Endothelial cell of umbilical vein (primary cell): ENCODE data around the gene MROH9. TPM values are rescaled to one million over a fixed set of nuclear protein-coding genes. Genes with fewer than 3 reads are reported as not detected.

Experiments
- BruUV-seq: library from RNA; stranded (reverse); fragments of 400-500 nt; replicated peaks from 2 replicates; lab custom pipeline; 2021; lab: Mats Ljungman, UMichigan
- CTCF ChIA-PET: fragments of 300-600, 350-600 bp; sonication (Branson Sonifier 250); formaldehyde crosslinking; loops from one replicate; lab custom pipeline; 2021; ENCODE audit warnings: antibody characterized with exemption, inconsistent platforms; lab: Charles Lee
- POLR2A ChIA-PET: fragments of 300-600, 350-600 bp; sonication (Branson Sonifier 250); formaldehyde crosslinking; loops from one replicate; lab custom pipeline; 2021; ENCODE audit warnings: antibody characterized with exemption, inconsistent platforms; lab: Charles Lee
- DNase-seq: peaks from one replicate; pipeline ENCODE4 v3.0.0-alpha.2; 2011; ENCODE audit warnings: low read depth, low spot score
- FAIRE-seq: peaks from 2 replicates; lab custom pipeline; 2011; peaks lifted over from hg19 to GRCh38; lab: Jason Lieb, UNC
- H2AFZ ChIP-seq: 2 replicates; pipeline ENCODE4 v1.6.0; 2012; ENCODE audit warnings: low read depth, low read length, control low read depth, inconsistent platforms
- H3K27ac ChIP-seq: 2 replicates; pipeline ENCODE4 v1.5.1; 2011; ENCODE audit warnings: low read depth, mild to moderate bottlenecking, control low read depth, low read length, moderate library complexity; ENCODE audit not compliant: insufficient read depth
- H3K27me3 ChIP-seq, 2 experiments: 2 replicates each; pipeline versions ENCODE4 v1.6.0 to v1.6.1; 2011; ENCODE audit warnings: low read length in 2 of 2, mixed read lengths in 1 of 2; ENCODE audit not compliant: control insufficient read depth in 2 of 2, insufficient read depth in 2 of 2
- H3K36me3 ChIP-seq, 2 experiments: 2 replicates in 1 of 2; 3 replicates in 1 of 2; pipeline ENCODE4 v1.5.1; 2011; ENCODE audit warnings: low read length in 2 of 2, mild to moderate bottlenecking in 1 of 2, moderate library complexity in 1 of 2; ENCODE audit not compliant: control insufficient read depth in 2 of 2, insufficient read depth in 2 of 2; ENCODE audit errors: extremely low read depth in 1 of 2
- H3K4me1 ChIP-seq: 3 replicates; pipeline ENCODE4 v1.5.1; 2011; ENCODE audit warnings: mild to moderate bottlenecking, low read length; ENCODE audit not compliant: control insufficient read depth, insufficient read depth; ENCODE audit errors: extremely low read depth
- H3K4me2 ChIP-seq: 2 replicates; pipeline ENCODE4 v1.6.1; 2011; ENCODE audit warnings: low read length, control low read depth, mixed read lengths; ENCODE audit not compliant: insufficient read depth
- H3K4me3 ChIP-seq, 3 experiments: fragments of 200-600 bp in 1 of 3; sonication (generic), shearing (Covaris generic) in 1 of 3; replicated peaks in 1 of 3; 2 replicates each; pipeline ENCODE4 v1.5.1; 2011 to 2016; ENCODE audit warnings: control low read depth in 3 of 3, low read length in 3 of 3, mild to moderate bottlenecking in 2 of 3, inconsistent platforms in 1 of 3, low read depth in 1 of 3, moderate library complexity in 1 of 3; ENCODE audit not compliant: insufficient read depth in 1 of 3
- H3K79me2 ChIP-seq: 2 replicates; pipeline ENCODE4 v1.6.0; 2012; ENCODE audit warnings: low read length, inconsistent platforms; ENCODE audit not compliant: control insufficient read depth, insufficient read depth
- H3K9ac ChIP-seq: replicated peaks from 2 replicates; pipeline ENCODE3; 2011; ENCODE audit warnings: low read length, control low read depth; ENCODE audit not compliant: insufficient read depth; ENCODE audit errors: extremely low read depth
- H3K9me1 ChIP-seq: replicated peaks from 3 replicates; pipeline ENCODE4 v1.6.0; 2011; ENCODE audit warnings: mild to moderate bottlenecking, low read length; ENCODE audit not compliant: control insufficient read depth, insufficient read depth; ENCODE audit errors: extremely low read depth
- H3K9me3 ChIP-seq: replicated peaks from 2 replicates; pipeline ENCODE4 v1.5.1; 2012; ENCODE audit warnings: low read length, inconsistent platforms; ENCODE audit not compliant: control insufficient read depth, insufficient read depth
- H4K20me1 ChIP-seq: replicated peaks from 2 replicates; pipeline ENCODE3; 2011; ENCODE audit warnings: mild to moderate bottlenecking, low read length; ENCODE audit not compliant: control insufficient read depth, insufficient read depth; ENCODE audit errors: extremely low read depth
- EZH2 ChIP-seq: IDR thresholded peaks from 2 replicates; pipeline ENCODE4 v1.6.1; 2012; ENCODE audit warnings: borderline replicate concordance, low read depth, mild to moderate bottlenecking, moderate library complexity, low read length, inconsistent platforms; ENCODE audit not compliant: severe bottlenecking
- FOS ChIP-seq: IDR thresholded peaks from 2 replicates; pipeline ENCODE4 v1.6.1; 2011; ENCODE audit warnings: mild to moderate bottlenecking, low read length, moderate library complexity, borderline replicate concordance; ENCODE audit not compliant: insufficient read depth
- GATA2 ChIP-seq: IDR thresholded peaks from 2 replicates; pipeline ENCODE4 v1.7.0; 2011; ENCODE audit warnings: low read depth, mild to moderate bottlenecking, moderate library complexity, mixed read lengths, low read length; ENCODE audit not compliant: insufficient read length, insufficient read depth
- JUN ChIP-seq: IDR thresholded peaks from 2 replicates; pipeline ENCODE4 v1.6.1; 2011; ENCODE audit warnings: borderline replicate concordance, low read depth; ENCODE audit not compliant: insufficient read length, insufficient read depth
- MYC ChIP-seq: IDR thresholded peaks from one replicate; pipeline ENCODE4 v1.6.1; 2011; ENCODE audit warnings: mild to moderate bottlenecking, low read depth, low read length
- POLR2A ChIP-seq: IDR thresholded peaks from 2 replicates; pipeline ENCODE4 v1.6.1; 2012; ENCODE audit warnings: low read depth, mild to moderate bottlenecking, control low read depth, low read length
- POLR2AphosphoS5 ChIP-seq: IDR thresholded peaks from 2 replicates; pipeline ENCODE4 v1.6.1; 2012; ENCODE audit warnings: low read depth, mild to moderate bottlenecking, control low read depth, low read length, moderate library complexity; ENCODE audit not compliant: insufficient read depth
- dilution Hi-C: fragments of 300-500 bp; cut with MboI; formaldehyde crosslinking; loops from one replicate; pipeline ENCODE4 v1.15.0; 2019; ENCODE audit warnings: low sequenced_read_pairs; ENCODE audit not compliant: extremely low pct_ligation_motif_present
- intact Hi-C: fragments of 100-400 bp; cut with micrococcal nuclease; formaldehyde crosslinking; loops from one replicate; pipeline ENCODE4 v1.10.0; 2022
- polyA plus RNA-seq, 4 experiments: library from polyadenylated mRNA; depleted of rRNA in 3 of 4; stranded (reverse) in 3 of 4; unstranded in 1 of 4; fragments of >200 nt; gene quantifications; 2 replicates each; pipeline versions ENCODE4 v1.2.1 to v1.2.3, GENCODE V29; 2011 to 2012; ENCODE audit warnings: missing spikeins in 1 of 4
- total RNA-seq: library from RNA; stranded (reverse); gene quantifications from 2 replicates; pipeline ENCODE4 v1.2.3, GENCODE V29; 2021
- TF ChIP-seq, protein P1 (sequence below), 2 donors: IDR thresholded peaks; 1 replicate in 1 of 2; 2 replicates in 1 of 2; pipeline ENCODE4 v1.5.1; 2011; ENCODE audit warnings: low read length in 2 of 2, mild to moderate bottlenecking in 2 of 2, moderate library complexity in 2 of 2, control low read depth in 1 of 2, inconsistent platforms in 1 of 2, low read depth in 1 of 2; ENCODE audit not compliant: insufficient read depth in 1 of 2; ENCODE audit errors: extremely low read depth in 1 of 2
- TF ChIP-seq, protein P2 (sequence below): IDR thresholded peaks from 2 replicates; pipeline ENCODE4 v1.6.1; 2011; ENCODE audit not compliant: insufficient read depth, insufficient read length

MROH9 gene
- total and polyA plus RNA-seq, 2 donors (not counting 3 experiments of a cell fraction or from before 2014, with no cell fraction given) = not detected

DNA sequence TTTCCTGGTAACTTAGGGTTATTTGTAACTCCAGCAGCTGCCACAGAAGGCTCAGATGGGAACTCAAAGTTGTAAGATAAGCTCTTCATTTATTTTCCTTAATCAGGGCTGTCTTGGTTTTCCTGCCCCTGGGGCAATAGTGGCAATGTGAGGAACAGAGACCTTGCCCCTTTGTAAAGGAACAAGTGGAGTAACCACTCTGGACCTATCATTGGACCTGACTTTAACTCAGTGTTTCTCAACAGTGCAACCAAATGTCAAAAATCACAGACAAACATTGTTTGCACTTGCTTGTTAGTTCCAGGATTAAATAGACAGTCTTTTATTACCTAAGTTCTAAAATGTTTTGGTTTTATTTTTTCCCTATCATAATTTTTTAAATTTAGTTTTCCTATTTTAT is 152.6 kb downstream of the MROH9 start:
- CTCF ChIA-PET = no interaction called here

GRCh38 chr1:171090604-171091003 is 155.3 kb downstream of the MROH9 start, which contains the start of gene FMO3:
TSS of gene FMO3 (plus strand) at chr1:171090905. CDS start at chr1:171092659, 1,754 bp downstream.
- dilution Hi-C loops = no loop called here
- H3K4me2 ChIP-seq = no peak within 1 kb of the TSS
- POLR2A ChIA-PET = no interaction called here
- no peaks in the 10 kb centered on the region for H3K9me3 ChIP-seq
- intact Hi-C loops = no loop called here
- no peak within 1 kb of the TSS for H3K4me3 ChIP-seq
- CTCF ChIA-PET = interaction anchor here (1.2 kb wide), 1 partner anchor 9 kb away, joined by 5 read pairs; no protein-coding TSS in a partner anchor
- H3K4me1 ChIP-seq = no peaks in the 10 kb centered on the region
- FAIRE-seq (no peak), DNase-seq (no peak)
- H2AFZ ChIP-seq = no peak within 1 kb of the TSS
- TF ChIP-seq, protein P1, sequence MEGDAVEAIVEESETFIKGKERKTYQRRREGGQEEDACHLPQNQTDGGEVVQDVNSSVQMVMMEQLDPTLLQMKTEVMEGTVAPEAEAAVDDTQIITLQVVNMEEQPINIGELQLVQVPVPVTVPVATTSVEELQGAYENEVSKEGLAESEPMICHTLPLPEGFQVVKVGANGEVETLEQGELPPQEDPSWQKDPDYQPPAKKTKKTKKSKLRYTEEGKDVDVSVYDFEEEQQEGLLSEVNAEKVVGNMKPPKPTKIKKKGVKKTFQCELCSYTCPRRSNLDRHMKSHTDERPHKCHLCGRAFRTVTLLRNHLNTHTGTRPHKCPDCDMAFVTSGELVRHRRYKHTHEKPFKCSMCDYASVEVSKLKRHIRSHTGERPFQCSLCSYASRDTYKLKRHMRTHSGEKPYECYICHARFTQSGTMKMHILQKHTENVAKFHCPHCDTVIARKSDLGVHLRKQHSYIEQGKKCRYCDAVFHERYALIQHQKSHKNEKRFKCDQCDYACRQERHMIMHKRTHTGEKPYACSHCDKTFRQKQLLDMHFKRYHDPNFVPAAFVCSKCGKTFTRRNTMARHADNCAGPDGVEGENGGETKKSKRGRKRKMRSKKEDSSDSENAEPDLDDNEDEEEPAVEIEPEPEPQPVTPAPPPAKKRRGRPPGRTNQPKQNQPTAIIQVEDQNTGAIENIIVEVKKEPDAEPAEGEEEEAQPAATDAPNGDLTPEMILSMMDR (IDR thresholded peaks at IDR 0.05; ENCODE audit: extremely low read depth in 1 of 2, insufficient read depth in 1 of 2, low read depth in 1 of 2, low read length in 2 of 2) = no peak
- no peak for TF ChIP-seq EZH2
- no peak for TF ChIP-seq FOS
- TF ChIP-seq POLR2A = no peak
- no peak for TF ChIP-seq JUN
- TF ChIP-seq MYC = no peak
- no peak for TF ChIP-seq GATA2
- TF ChIP-seq, protein P2, sequence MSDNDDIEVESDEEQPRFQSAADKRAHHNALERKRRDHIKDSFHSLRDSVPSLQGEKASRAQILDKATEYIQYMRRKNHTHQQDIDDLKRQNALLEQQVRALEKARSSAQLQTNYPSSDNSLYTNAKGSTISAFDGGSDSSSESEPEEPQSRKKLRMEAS = no peak
- TF ChIP-seq POLR2AphosphoS5 = no peak
- no peaks in the 10 kb centered on the region for H3K79me2 ChIP-seq
- no peaks in the 10 kb centered on the region for H4K20me1 ChIP-seq
- no peak within 1 kb of the TSS for H3K9ac ChIP-seq
- no peak within 1 kb of the TSS for H3K27ac ChIP-seq
- no peaks in the 10 kb centered on the region for H3K27me3 ChIP-seq
- H3K9me1 ChIP-seq = no peaks in the 10 kb centered on the region
- no TSS peak for BruUV-seq
- H3K36me3 ChIP-seq = no peaks in the 10 kb centered on the region

More for the DNA sequence above, 152.6 kb downstream of the MROH9 start:
- no TSS peak for BruUV-seq
- no peak overlapping the region for H3K9ac ChIP-seq
- intact Hi-C loops (no loop called here), dilution Hi-C loops (no loop called here)
- POLR2A ChIA-PET = no interaction called here
- no peak overlapping the region for H3K27ac ChIP-seq
- no peaks in the 10 kb centered on the region for H3K4me1 ChIP-seq
- no peak overlapping the region for H2AFZ ChIP-seq
- no peaks in the 10 kb centered on the region for H3K9me3 ChIP-seq
- TF ChIP-seq, protein P1 (IDR thresholded peaks at IDR 0.05; ENCODE audit: extremely low read depth in 1 of 2, insufficient read depth in 1 of 2, low read depth in 1 of 2, low read length in 2 of 2) = no peak
- TF ChIP-seq POLR2A (no peak), POLR2AphosphoS5 (no peak), MYC (no peak)
- TF ChIP-seq, protein P2 = no peak
- H3K27me3 ChIP-seq = no peaks in the 10 kb centered on the region
- no peaks in the 10 kb centered on the region for H3K9me1 ChIP-seq
- H3K36me3 ChIP-seq = no peaks in the 10 kb centered on the region
- FAIRE-seq (no peak), DNase-seq (no peak)
- no peak overlapping the region for H3K4me3 ChIP-seq
- H3K4me2 ChIP-seq = no peak overlapping the region
- H4K20me1 ChIP-seq = no peaks in the 10 kb centered on the region
- no peaks in the 10 kb centered on the region for H3K79me2 ChIP-seq
